ENCODE data around the gene NPAS2.

Gene NPAS2

GRCh38 chr2:100780203-100781008 lies 39.5 kb upstream of the NPAS2 start:
- TF ChIP-seq CTCF (IDR thresholded peaks at IDR 0.05): no peak
- H3K4me3 ChIP-seq: no peak overlapping the region
- DNase-seq (ENCODE audit: low spot score): no peak
- peak overlapping the region in 1 of 2 donors; percentile 48 for H3K27ac ChIP-seq

- no peak for TF ChIP-seq CTCF (IDR thresholded peaks at IDR 0.05)
- H3K27ac ChIP-seq: no peak overlapping the region
- H3K4me3 ChIP-seq: no peak overlapping the region
- no peak for DNase-seq (ENCODE audit: low spot score)
Observed at GRCh38 chr2:100781009-100781325, 39.0 kb upstream of the NPAS2 start.

- no peak overlapping the region for H3K4me3 ChIP-seq
- TF ChIP-seq CTCF (IDR thresholded peaks at IDR 0.05): no peak
Observed at GRCh38 chr2:100781523-100782379, 38.2 kb upstream of the NPAS2 start.

GRCh38 chr2:100782380-100782878 lies 37.5 kb upstream of the NPAS2 start:
- H3K27ac ChIP-seq: no peak overlapping the region
- no peak for TF ChIP-seq CTCF (IDR thresholded peaks at IDR 0.05)
- DNase-seq (ENCODE audit: low spot score): no peak
- no peak overlapping the region for H3K4me3 ChIP-seq

More at GRCh38 chr2:100781523-100782379, 38.2 kb upstream of the NPAS2 start:
- no peak for DNase-seq (ENCODE audit: low spot score)
- H3K27ac ChIP-seq: no peak overlapping the region

- TF ChIP-seq CTCF (IDR thresholded peaks at IDR 0.05): no peak
- Histone ChIP-seq H3K27ac (no peak overlapping the region), H3K4me3 (no peak overlapping the region)
- no peak for DNase-seq (ENCODE audit: low spot score)
Observed at GRCh38 chr2:100783987-100784386, 36.0 kb upstream of the NPAS2 start.

- Histone ChIP-seq H3K4me3 (no peak overlapping the region), H3K27ac (no peak overlapping the region)
- no peak for DNase-seq (ENCODE audit: low spot score)
- no peak for TF ChIP-seq CTCF (IDR thresholded peaks at IDR 0.05)
Observed at GRCh38 chr2:100784681-100785080, 35.3 kb upstream of the NPAS2 start.
